Caco-2 (cell line): ENCODE results near the gene SCFD2. TPM values are rescaled to one million over a fixed set of nuclear protein-coding genes. Genes with fewer than 3 reads are reported as not detected.

Experiments
- BruUV-seq: library from RNA; stranded (reverse); fragments of 400-500 nt; replicated peaks from 2 replicates; lab custom pipeline; 2021; lab: Mats Ljungman, UMichigan
- CTCF ChIA-PET: fragments of 300-600 bp; sonication (Branson Sonifier 250); formaldehyde crosslinking; loops from one replicate; lab custom pipeline; 2022; ENCODE audit warnings: antibody characterized with exemption; lab: Charles Lee
- POLR2A ChIA-PET: fragments of 300-600 bp; sonication (Branson Sonifier 250); formaldehyde crosslinking; loops from one replicate; lab custom pipeline; 2022; ENCODE audit warnings: antibody characterized with exemption; lab: Charles Lee
- DNase-seq, 2 experiments: peaks; one replicate each; pipeline versions ENCODE4 v3.0.0 to v3.0.0-alpha.2; 2020 to 2022
- H3K27me3 ChIP-seq: replicated peaks from 2 replicates; pipeline ENCODE4 v1.6.0; 2011; ENCODE audit warnings: low read length; ENCODE audit not compliant: control insufficient read depth, insufficient read depth
- H3K36me3 ChIP-seq: 2 replicates; pipeline ENCODE4 v1.5.1; 2011; ENCODE audit warnings: low read length; ENCODE audit not compliant: control insufficient read depth, insufficient read depth
- H3K4me1 ChIP-seq: fragments of 250-450 bp; sonication (Bioruptor Pico); 2 replicates; pipeline ENCODE4 v1.5.1; 2020; ENCODE audit warnings: mild to moderate bottlenecking
- H3K4me3 ChIP-seq: 2 replicates; pipeline ENCODE4 v1.5.1; 2011; ENCODE audit warnings: low read depth, mild to moderate bottlenecking, control low read depth, low read length
- H3K9me3 ChIP-seq: fragments of 250-450 bp; sonication (Bioruptor Pico); 2 replicates; pipeline ENCODE4 v1.5.1; 2020; ENCODE audit warnings: mild to moderate bottlenecking, moderate library complexity
- H3K27ac Mint-ChIP-seq: one replicate; pipeline ENCODE4 v1.8.0; 2022; ENCODE audit warnings: mixed read lengths; ENCODE audit not compliant: unreplicated experiment
- H3K27me3 Mint-ChIP-seq: one replicate; pipeline ENCODE4 v1.8.0; 2022; ENCODE audit warnings: mixed read lengths; ENCODE audit not compliant: insufficient read depth, unreplicated experiment
- H3K36me3 Mint-ChIP-seq: one replicate; pipeline ENCODE4 v1.8.0; 2022; ENCODE audit warnings: mild to moderate bottlenecking, mixed read lengths; ENCODE audit not compliant: insufficient read depth, unreplicated experiment
- H3K4me1 Mint-ChIP-seq: one replicate; pipeline ENCODE4 v1.8.0; 2022; ENCODE audit warnings: low read depth, mixed read lengths; ENCODE audit not compliant: unreplicated experiment
- H3K4me3 Mint-ChIP-seq: one replicate; pipeline ENCODE4 v1.8.0; 2022; ENCODE audit warnings: mild to moderate bottlenecking, moderate library complexity, mixed read lengths; ENCODE audit not compliant: unreplicated experiment
- H3K9me3 Mint-ChIP-seq: one replicate; pipeline ENCODE4 v1.8.0; 2022; ENCODE audit warnings: mixed read lengths; ENCODE audit not compliant: unreplicated experiment
- CTCF ChIP-seq, 2 experiments: fragments of 200-600 bp in 1 of 2; IDR thresholded peaks; 1 replicate in 1 of 2; 2 replicates in 1 of 2; pipeline versions ENCODE4 v1.5.1 to v1.8.0; 2011 to 2022; ENCODE audit warnings: antibody characterized with exemption in 1 of 2, control low read depth in 1 of 2, inconsistent platforms in 1 of 2, low read depth in 1 of 2, low read length in 1 of 2, mild to moderate bottlenecking in 1 of 2, moderate library complexity in 1 of 2; ENCODE audit not compliant: insufficient read depth in 1 of 2, severe bottlenecking in 1 of 2, unreplicated experiment in 1 of 2
- intact Hi-C: fragments of 100-400 bp; cut with micrococcal nuclease; formaldehyde crosslinking; loops from one replicate; pipeline ENCODE4 v1.10.0; 2022; ENCODE audit not compliant: unreplicated experiment
- total RNA-seq: library from RNA; stranded (reverse); gene quantifications from 2 replicates; pipeline ENCODE4 v1.2.3, GENCODE V29; 2022

SCFD2 gene
- total RNA-seq, 1 experiment from 2014 or later, result 12.2 TPM

GRCh38 chr4:53021754-53022512 is 343.9 kb downstream of the SCFD2 start:
- Histone ChIP-seq H3K4me3 (no peak overlapping the region), H3K27me3 (no peaks in the 10 kb centered on the region), H3K9me3 (no peaks in the 10 kb centered on the region), H3K36me3 (no peaks in the 10 kb centered on the region), H3K4me1 (peaks cover 43% of the 10 kb centered on the region)
- H3K4me3 Mint-ChIP-seq, result no peak overlapping the region
- no peak for TF ChIP-seq CTCF (IDR thresholded peaks at IDR 0.05; ENCODE audit: insufficient read depth in 1 of 2, low read depth in 1 of 2, low read length in 1 of 2, severe bottlenecking in 1 of 2, unreplicated experiment in 1 of 2)
- peaks cover 23% of the 10 kb centered on the region for H3K4me1 Mint-ChIP-seq
- CTCF ChIA-PET, result no interaction called here
- no peaks in the 10 kb centered on the region for H3K36me3 Mint-ChIP-seq
- DNase-seq, result no peak
- no TSS peak for BruUV-seq
- POLR2A ChIA-PET, result no interaction called here
- H3K27me3 Mint-ChIP-seq, result no peaks in the 10 kb centered on the region
- no peak overlapping the region for H3K27ac Mint-ChIP-seq
- no peaks in the 10 kb centered on the region for H3K9me3 Mint-ChIP-seq
- intact Hi-C loops, result no loop called here

GRCh38 chr4:53019485-53020382 is 346.1 kb downstream of the SCFD2 start:
- H3K9me3 ChIP-seq, result no peaks in the 10 kb centered on the region
- intact Hi-C loops, result loop anchor here (1.0 to 10.0 kb wide), 9 partner anchors 100 to 1215 kb away; partner anchors contain the start of genes FIP1L1 and LNX1
- peaks cover 41% of the 10 kb centered on the region for H3K4me1 ChIP-seq
- no TSS peak for BruUV-seq
- Mint-ChIP-seq H3K27me3 (no peaks in the 10 kb centered on the region), H3K36me3 (no peaks in the 10 kb centered on the region), H3K27ac (peak overlapping the region; percentile 53), H3K4me1 (peaks cover 20% of the 10 kb centered on the region), H3K4me3 (peak overlapping the region; percentile 9), H3K9me3 (no peaks in the 10 kb centered on the region)
- POLR2A ChIA-PET, result interaction anchor here (0.8 to 1.4 kb wide), 5 partner anchors 100 to 571 kb away, joined by 3 to 10 read pairs (median 5); partner anchors contain the start of gene LNX1
- no peaks in the 10 kb centered on the region for H3K27me3 ChIP-seq
- CTCF ChIA-PET, result interaction anchor here (0.9 to 1.4 kb wide), 7 partner anchors 9 to 1215 kb away, joined by 3 to 9 read pairs (median 3); no protein-coding TSS in a partner anchor
- no peak for TF ChIP-seq CTCF (IDR thresholded peaks at IDR 0.05; ENCODE audit: insufficient read depth in 1 of 2, low read depth in 1 of 2, low read length in 1 of 2, severe bottlenecking in 1 of 2, unreplicated experiment in 1 of 2)
- DNase-seq, result peak; percentile 75 to 78
- H3K4me3 ChIP-seq, result no peak overlapping the region
- H3K36me3 ChIP-seq, result no peaks in the 10 kb centered on the region

- intact Hi-C loops, result loop anchor here (2.0 to 10.0 kb wide), 6 partner anchors 359 to 1216 kb away; partner anchors contain the start of genes FIP1L1 and LNX1
Observed at GRCh38 chr4:53018471-53018870, 347.4 kb downstream of the SCFD2 start.

More at GRCh38 chr4:53018471-53018870, 347.4 kb downstream of the SCFD2 start:
- no peak for TF ChIP-seq CTCF (IDR thresholded peaks at IDR 0.05; ENCODE audit: insufficient read depth in 1 of 2, low read depth in 1 of 2, low read length in 1 of 2, severe bottlenecking in 1 of 2, unreplicated experiment in 1 of 2)
- no peaks in the 10 kb centered on the region for H3K27me3 Mint-ChIP-seq
- peaks cover 20% of the 10 kb centered on the region for H3K4me1 Mint-ChIP-seq
- Histone ChIP-seq H3K4me1 (peaks cover 41% of the 10 kb centered on the region), H3K4me3 (no peak overlapping the region), H3K36me3 (no peaks in the 10 kb centered on the region), H3K9me3 (no peaks in the 10 kb centered on the region), H3K27me3 (no peaks in the 10 kb centered on the region)
- H3K4me3 Mint-ChIP-seq, result no peak overlapping the region
- no TSS peak for BruUV-seq
- POLR2A ChIA-PET, result no interaction called here
- no peaks in the 10 kb centered on the region for H3K36me3 Mint-ChIP-seq
- H3K27ac Mint-ChIP-seq, result no peak overlapping the region
- no peak for DNase-seq
- CTCF ChIA-PET, result no interaction called here
- H3K9me3 Mint-ChIP-seq, result no peaks in the 10 kb centered on the region
